GM12864 (cell line): ENCODE data around the gene TELO2.
"Not testable (repeated sequence)": the region's sequence is repeated elsewhere in the genome, so short reads cannot be mapped to it uniquely, and the experiment has no call there.

ENCODE experiments used
- DNase-seq: peaks from one replicate; pipeline ENCODE4 v3.0.0-alpha.2; 2011; ENCODE audit warnings: low read depth
- H3K4me3 ChIP-seq: 2 replicates; pipeline ENCODE4 v1.5.1; 2011; ENCODE audit warnings: mild to moderate bottlenecking, low read depth, low read length, control low read depth
- CTCF ChIP-seq: IDR thresholded peaks from 2 replicates; pipeline ENCODE4 v1.5.1; 2011; ENCODE audit warnings: low read depth, mild to moderate bottlenecking, moderate library complexity, low read length, control low read depth, inconsistent platforms; ENCODE audit errors: missing control alignments

Gene TELO2

GRCh38 chr16:1464196-1464893 lies 28.8 kb upstream of the TELO2 start:
- TF ChIP-seq CTCF = no peak
- DNase-seq = no peak
- no peak overlapping the region for H3K4me3 ChIP-seq

GRCh38 chr16:1464894-1465566 lies 28.1 kb upstream of the TELO2 start:
- no peak for TF ChIP-seq CTCF
- DNase-seq = no peak
- no peak overlapping the region for H3K4me3 ChIP-seq

- H3K4me3 ChIP-seq = no peak overlapping the region
- TF ChIP-seq CTCF = no peak
- DNase-seq = no peak
Observed at GRCh38 chr16:1465567-1465915, 27.6 kb upstream of the TELO2 start.

- no peak overlapping the region for H3K4me3 ChIP-seq
- TF ChIP-seq CTCF = no peak
- DNase-seq = no peak
Observed at GRCh38 chr16:1466054-1466453, 27.1 kb upstream of the TELO2 start.

- no peak for TF ChIP-seq CTCF
- no peak overlapping the region for H3K4me3 ChIP-seq
- no peak for DNase-seq
Observed at GRCh38 chr16:1466968-1467521, 26.1 kb upstream of the TELO2 start.

- TF ChIP-seq CTCF = no peak
- no peak overlapping the region for H3K4me3 ChIP-seq
- DNase-seq = no peak
Observed at GRCh38 chr16:1468426-1468810, 24.7 kb upstream of the TELO2 start.

- DNase-seq, H3K4me3 ChIP-seq: not testable (repeated sequence)
Observed at GRCh38 chr16:1469141-1469540, 24.0 kb upstream of the TELO2 start.
